Renal pelvis (tissue), 4 donors: Measurements from ENCODE around the gene BHLHE40. TPM values are rescaled to one million over a fixed set of nuclear protein-coding genes. Genes with fewer than 3 reads are reported as not detected.

Source experiments
- DNase-seq: peaks from one replicate; pipeline ENCODE4 v3.0.0-alpha.2; 2013
- polyA plus RNA-seq, 3 donors: library from polyadenylated mRNA; unstranded; fragments of 120-200 nt; gene quantifications; one replicate each; pipeline ENCODE4 v1.2.1, GENCODE V29; 2013; ENCODE audit not compliant: insufficient read length in 3 of 3

Gene BHLHE40
- polyA plus RNA-seq, 3 donors = 24.2 to 25.4 (median 24.7) TPM

- no peak for DNase-seq
These were observed 35.8 kb downstream of the BHLHE40 start for GRCh38 chr3:5015056-5015455.

- DNase-seq = no peak
These were observed 37.2 kb downstream of the BHLHE40 start for GRCh38 chr3:5016211-5017161.

GRCh38 chr3:5017925-5018531 is 38.8 kb downstream of the BHLHE40 start:
- no peak for DNase-seq

GRCh38 chr3:5019411-5020241 is 40.4 kb downstream of the BHLHE40 start:
- no peak for DNase-seq

GRCh38 chr3:5020242-5020722 is 41.0 kb downstream of the BHLHE40 start:
- DNase-seq = no peak

- no peak for DNase-seq
These were observed 42.2 kb downstream of the BHLHE40 start for GRCh38 chr3:5021116-5022092.

GRCh38 chr3:5022187-5022965 is 43.1 kb downstream of the BHLHE40 start:
- no peak for DNase-seq

- DNase-seq = no peak
These were observed 43.9 kb downstream of the BHLHE40 start for GRCh38 chr3:5022966-5023776.

- no peak for DNase-seq
These were observed 44.6 kb downstream of the BHLHE40 start for GRCh38 chr3:5023777-5024346.

- no peak for DNase-seq
These were observed 46.8 kb downstream of the BHLHE40 start for GRCh38 chr3:5026046-5026362.

- DNase-seq = no peak
These were observed 50.5 kb downstream of the BHLHE40 start for GRCh38 chr3:5029715-5030114.

GRCh38 chr3:5030152-5030551 is 50.9 kb downstream of the BHLHE40 start:
- DNase-seq = no peak

GRCh38 chr3:5032844-5033243 is 53.6 kb downstream of the BHLHE40 start:
- DNase-seq = no peak

Other genes with a start within 250 kb of the BHLHE40 start
- gene ARL8B, start 142.9 kb downstream of the BHLHE40 start, polyA plus RNA-seq = 10 to 100 TPM; 67.0 to 69.2 (median 68.4) TPM
- 10 to 100 TPM; 15.5 to 22.7 (median 22.5) TPM for gene EDEM1, start 208.3 kb downstream of the BHLHE40 start, polyA plus RNA-seq